ENCODE data around the gene TUBGCP5. TPM values are rescaled to one million over a fixed set of nuclear protein-coding genes. Genes with fewer than 3 reads are reported as not detected.

TUBGCP5 gene
- total RNA-seq (2022; extraction: Qiagen RNA extraction; ENCODE audit: low read depth) = 20.0 to 36.6 TPM (median 23.4 TPM) in 5 replicates

GRCh38 chr15:23039143-23039916, at the start of gene TUBGCP5:
Gene TUBGCP5, minus strand, starts transcription at chr15:23039569. Its CDS starts 26 bp downstream, at chr15:23039543.

GRCh38 chr15:22980189-22981050, 58.9 kb downstream of the TUBGCP5 start, which contains the start of gene CYFIP1:
Gene CYFIP1, minus strand, starts transcription at chr15:22980368. Its CDS starts 33,083 bp downstream, at chr15:22947285.

Other genes starting within 250 kb of the TUBGCP5 start
- 102 to 113 TPM (median 113 TPM) in 5 replicates for gene NIPA2, start 200.9 kb downstream of the TUBGCP5 start, total RNA-seq (2022; extraction: Qiagen RNA extraction; ENCODE audit: low read depth)
- 69.6 to 85.3 TPM (median 79.3 TPM) in 5 replicates for gene CYFIP1, start 59.2 kb downstream of the TUBGCP5 start, total RNA-seq (2022; extraction: Qiagen RNA extraction; ENCODE audit: low read depth)
- not detected in 5 replicates for gene GOLGA6L1, start 97.3 kb upstream of the TUBGCP5 start, total RNA-seq (2022; extraction: Qiagen RNA extraction; ENCODE audit: low read depth)